Measurements from ENCODE around the gene GNAQ.
"Not testable (repeated sequence)": the region's sequence is repeated elsewhere in the genome, so short reads cannot be mapped to it uniquely, and the experiment has no call there.

GNAQ gene

GRCh38 chr9:77885104-77885672 lies 146.4 kb downstream of the GNAQ start:
- H3K4me3 Mint-ChIP-seq, result no peak overlapping the region
- H3K9me3 Mint-ChIP-seq, result no peaks in the 10 kb centered on the region
- no peak for ATAC-seq
- no peaks in the 10 kb centered on the region for H3K36me3 Mint-ChIP-seq
- no peaks in the 10 kb centered on the region for H3K4me1 Mint-ChIP-seq
- no peaks in the 10 kb centered on the region for H3K27me3 Mint-ChIP-seq
- no peak overlapping the region for H3K27ac Mint-ChIP-seq

- Mint-ChIP-seq H3K4me1 (no peaks in the 10 kb centered on the region), H3K4me3 (no peak overlapping the region), H3K27me3 (no peaks in the 10 kb centered on the region), H3K36me3 (no peaks in the 10 kb centered on the region), H3K27ac (no peak overlapping the region), H3K9me3 (no peaks in the 10 kb centered on the region)
- peak; percentile 28 for ATAC-seq
Measured at GRCh38 chr9:77883846-77884771, 147.5 kb downstream of the GNAQ start.

- Mint-ChIP-seq H3K4me3 (no peak overlapping the region), H3K9me3 (no peaks in the 10 kb centered on the region), H3K4me1 (no peaks in the 10 kb centered on the region), H3K27ac (no peak overlapping the region), H3K27me3 (no peaks in the 10 kb centered on the region), H3K36me3 (no peaks in the 10 kb centered on the region)
- ATAC-seq, result no peak
Measured at GRCh38 chr9:77883133-77883532, 148.5 kb downstream of the GNAQ start.

- no peaks in the 10 kb centered on the region for H3K36me3 Mint-ChIP-seq
- no peaks in the 10 kb centered on the region for H3K9me3 Mint-ChIP-seq
- no peaks in the 10 kb centered on the region for H3K4me1 Mint-ChIP-seq
- H3K4me3 Mint-ChIP-seq, result no peak overlapping the region
- H3K27ac Mint-ChIP-seq, result no peak overlapping the region
- no peak for ATAC-seq
- H3K27me3 Mint-ChIP-seq, result no peaks in the 10 kb centered on the region
Measured at GRCh38 chr9:77882294-77882693, 149.3 kb downstream of the GNAQ start.

- H3K9me3 Mint-ChIP-seq, H3K27me3 Mint-ChIP-seq, H3K36me3 Mint-ChIP-seq, ATAC-seq, H3K27ac Mint-ChIP-seq, H3K4me3 Mint-ChIP-seq, H3K4me1 Mint-ChIP-seq: not testable (repeated sequence)
Measured at GRCh38 chr9:77881634-77882033, 150.0 kb downstream of the GNAQ start.

GRCh38 chr9:77881111-77881510 lies 150.5 kb downstream of the GNAQ start:
- Mint-ChIP-seq H3K4me1 (no peaks in the 10 kb centered on the region), H3K27me3 (no peaks in the 10 kb centered on the region), H3K4me3 (no peak overlapping the region), H3K9me3 (no peaks in the 10 kb centered on the region), H3K27ac (no peak overlapping the region), H3K36me3 (no peaks in the 10 kb centered on the region)
- ATAC-seq, result no peak

GRCh38 chr9:77879437-77879943 lies 152.1 kb downstream of the GNAQ start:
- no peak overlapping the region for H3K27ac Mint-ChIP-seq
- no peak for ATAC-seq
- H3K36me3 Mint-ChIP-seq, result no peaks in the 10 kb centered on the region

GRCh38 chr9:77878793-77879192 lies 152.8 kb downstream of the GNAQ start:
- H3K27me3 Mint-ChIP-seq, H3K4me1 Mint-ChIP-seq, H3K27ac Mint-ChIP-seq, H3K4me3 Mint-ChIP-seq, ATAC-seq, H3K36me3 Mint-ChIP-seq, H3K9me3 Mint-ChIP-seq: not testable (repeated sequence)

More at GRCh38 chr9:77879437-77879943, 152.1 kb downstream of the GNAQ start:
- Mint-ChIP-seq H3K27me3 (no peaks in the 10 kb centered on the region), H3K4me3 (no peak overlapping the region), H3K4me1 (no peaks in the 10 kb centered on the region), H3K9me3 (no peaks in the 10 kb centered on the region)

GRCh38 chr9:77877976-77878375 lies 153.6 kb downstream of the GNAQ start:
- no peaks in the 10 kb centered on the region for H3K27me3 Mint-ChIP-seq
- no peaks in the 10 kb centered on the region for H3K4me1 Mint-ChIP-seq
- ATAC-seq, result no peak
- H3K27ac Mint-ChIP-seq, result no peak overlapping the region
- no peak overlapping the region for H3K4me3 Mint-ChIP-seq
- no peaks in the 10 kb centered on the region for H3K36me3 Mint-ChIP-seq
- no peaks in the 10 kb centered on the region for H3K9me3 Mint-ChIP-seq

GRCh38 chr9:77876590-77876989 lies 155.0 kb downstream of the GNAQ start:
- Mint-ChIP-seq H3K4me1 (no peaks in the 10 kb centered on the region), H3K4me3 (no peak overlapping the region), H3K27ac (no peak overlapping the region), H3K27me3 (no peaks in the 10 kb centered on the region), H3K36me3 (no peaks in the 10 kb centered on the region), H3K9me3 (no peaks in the 10 kb centered on the region)
- ATAC-seq, result no peak

- Mint-ChIP-seq H3K4me1 (no peaks in the 10 kb centered on the region), H3K4me3 (no peak overlapping the region), H3K27me3 (no peaks in the 10 kb centered on the region), H3K36me3 (no peaks in the 10 kb centered on the region), H3K9me3 (no peaks in the 10 kb centered on the region), H3K27ac (no peak overlapping the region)
- ATAC-seq, result no peak
Measured at GRCh38 chr9:77876091-77876490, 155.5 kb downstream of the GNAQ start.

- H3K4me3 Mint-ChIP-seq, result no peak overlapping the region
- no peaks in the 10 kb centered on the region for H3K4me1 Mint-ChIP-seq
- no peak for ATAC-seq
- no peaks in the 10 kb centered on the region for H3K36me3 Mint-ChIP-seq
- H3K27me3 Mint-ChIP-seq, result no peaks in the 10 kb centered on the region
- H3K9me3 Mint-ChIP-seq, result no peaks in the 10 kb centered on the region
- H3K27ac Mint-ChIP-seq, result no peak overlapping the region
Measured at GRCh38 chr9:77872863-77873262, 158.7 kb downstream of the GNAQ start.

- no peak for ATAC-seq
- H3K4me1 Mint-ChIP-seq, result no peaks in the 10 kb centered on the region
- no peak overlapping the region for H3K4me3 Mint-ChIP-seq
- no peaks in the 10 kb centered on the region for H3K9me3 Mint-ChIP-seq
- no peaks in the 10 kb centered on the region for H3K36me3 Mint-ChIP-seq
- H3K27me3 Mint-ChIP-seq, result no peaks in the 10 kb centered on the region
- no peak overlapping the region for H3K27ac Mint-ChIP-seq
Measured at GRCh38 chr9:77872177-77872576, 159.4 kb downstream of the GNAQ start.

- H3K4me1 Mint-ChIP-seq, result no peaks in the 10 kb centered on the region
- H3K27me3 Mint-ChIP-seq, result no peaks in the 10 kb centered on the region
- H3K27ac Mint-ChIP-seq, result no peak overlapping the region
- no peak overlapping the region for H3K4me3 Mint-ChIP-seq
- H3K36me3 Mint-ChIP-seq, result no peaks in the 10 kb centered on the region
- no peaks in the 10 kb centered on the region for H3K9me3 Mint-ChIP-seq
- ATAC-seq, result no peak
Measured at GRCh38 chr9:77871483-77871882, 160.1 kb downstream of the GNAQ start.

GRCh38 chr9:77866878-77867277 lies 164.7 kb downstream of the GNAQ start:
- no peak for ATAC-seq
- H3K9me3 Mint-ChIP-seq, result peaks cover 10% of the 10 kb centered on the region
- no peaks in the 10 kb centered on the region for H3K36me3 Mint-ChIP-seq
- no peaks in the 10 kb centered on the region for H3K27me3 Mint-ChIP-seq
- H3K27ac Mint-ChIP-seq, result no peak overlapping the region
- H3K4me3 Mint-ChIP-seq, result no peak overlapping the region
- H3K4me1 Mint-ChIP-seq, result no peaks in the 10 kb centered on the region

Data from stimulated activated memory B cell treated with anti-CD40 and anti-IgM and Interleukin-4, amounts not matched to agents 10 μg/mL and 1 μg/mL and 100 μg/mL, for 72 hours (primary cell).